AG09319 (cell line): Measurements from ENCODE around the gene WDFY4.

Source experiments
- DNase-seq: peaks from one replicate; pipeline ENCODE4 v3.0.0-alpha.2; 2010; ENCODE audit warnings: low read depth; ENCODE audit errors: extremely low read depth
- CTCF ChIP-seq: IDR thresholded peaks from 2 replicates; pipeline ENCODE4 v1.5.1; 2011; ENCODE audit warnings: low read depth, mild to moderate bottlenecking, inconsistent platforms, low read length, moderate library complexity

WDFY4 gene

GRCh38 chr10:48722153-48723145, 37.8 kb downstream of the WDFY4 start:
- TF ChIP-seq CTCF: no peak
- DNase-seq: no peak

GRCh38 chr10:48724127-48724526, 39.5 kb downstream of the WDFY4 start:
- no peak for TF ChIP-seq CTCF
- DNase-seq: no peak

GRCh38 chr10:48725708-48726107, 41.0 kb downstream of the WDFY4 start:
- no peak for TF ChIP-seq CTCF
- DNase-seq: no peak

- DNase-seq: no peak
- TF ChIP-seq CTCF: no peak
Observed at GRCh38 chr10:48727866-48728265, 43.2 kb downstream of the WDFY4 start.

- no peak for DNase-seq
- no peak for TF ChIP-seq CTCF
Observed at GRCh38 chr10:48729222-48729621, 44.5 kb downstream of the WDFY4 start.

GRCh38 chr10:48729941-48730457, 45.3 kb downstream of the WDFY4 start:
- DNase-seq: no peak
- TF ChIP-seq CTCF: no peak

GRCh38 chr10:48731141-48731540, 46.5 kb downstream of the WDFY4 start:
- no peak for TF ChIP-seq CTCF
- DNase-seq: no peak
